Tibial nerve (tissue), 4 donors: ENCODE measurements around the gene UGDH. TPM values are rescaled to one million over a fixed set of nuclear protein-coding genes. Genes with fewer than 3 reads are reported as not detected.

Experiments used
- DNase-seq, 2 donors: peaks; one replicate each; pipeline ENCODE4 v3.0.0-alpha.2; 2019; ENCODE audit warnings: low spot score in 2 of 2
- H3K27ac ChIP-seq, 4 donors: fragments of 200-600 bp; sonication (generic) in 3 of 4; one replicate each; pipeline ENCODE4 v1.5.1; 2017 to 2019; ENCODE audit warnings: mild to moderate bottlenecking in 1 of 4
- H3K27me3 ChIP-seq, 2 donors: fragments of 200-600 bp; sonication (generic) in 1 of 2; one replicate each; pipeline versions ENCODE4 v1.5.1 to v1.6.0; 2017 to 2019
- H3K36me3 ChIP-seq, 3 donors: fragments of 200-600 bp; sonication (generic); one replicate each; pipeline ENCODE4 v1.5.1; 2018 to 2019
- H3K4me1 ChIP-seq, 4 donors: fragments of 200-600 bp; sonication (generic) in 3 of 4; one replicate each; pipeline ENCODE4 v1.5.1; 2017 to 2019
- H3K4me3 ChIP-seq, 4 donors: fragments of 200-600 bp; sonication (generic) in 3 of 4; one replicate each; pipeline ENCODE4 v1.5.1; 2017 to 2019; ENCODE audit warnings: mild to moderate bottlenecking in 1 of 4, moderate library complexity in 1 of 4
- H3K9me3 ChIP-seq, 4 donors: fragments of 200-600 bp; sonication (generic) in 3 of 4; one replicate each; pipeline ENCODE4 v1.5.1; 2017 to 2019
- CTCF ChIP-seq, 5 experiments: fragments of 200-600 bp in 3 of 5; fragments of 450-650 bp in 2 of 5; sonication (generic) in 3 of 5; IDR thresholded peaks; one replicate each; pipeline ENCODE4 v1.5.1; 2016 to 2019; ENCODE audit warnings: antibody characterized with exemption in 5 of 5, mild to moderate bottlenecking in 3 of 5, moderate library complexity in 2 of 5
- EP300 ChIP-seq, 2 donors: sonication (generic); formaldehyde crosslinking; IDR thresholded peaks; one replicate each; pipeline ENCODE4 v1.6.1; 2017; ENCODE audit warnings: antibody characterized with exemption in 2 of 2, mild to moderate bottlenecking in 1 of 2
- POLR2A ChIP-seq, 2 donors: fragments of 450-650 bp; IDR thresholded peaks; one replicate each; pipeline ENCODE4 v1.6.1; 2017; ENCODE audit warnings: antibody characterized with exemption in 2 of 2, mild to moderate bottlenecking in 2 of 2, moderate library complexity in 2 of 2
- WGBS, 2 donors: methylation state at CpG; one replicate each; pipeline ENCODE4 v1.1.5; 2018; 5-methylcytosine and 5-hydroxymethylcytosine counted together
- total RNA-seq, 4 donors: library from RNA; depleted of rRNA; stranded (reverse); fragments of >200 nt; gene quantifications; one replicate each; pipeline ENCODE4 v1.1.0, GENCODE V29; 2016

The UGDH gene
- total RNA-seq, 4 donors from 2014 or later = 39.5 to 108 (median 64.4) TPM

DNA sequence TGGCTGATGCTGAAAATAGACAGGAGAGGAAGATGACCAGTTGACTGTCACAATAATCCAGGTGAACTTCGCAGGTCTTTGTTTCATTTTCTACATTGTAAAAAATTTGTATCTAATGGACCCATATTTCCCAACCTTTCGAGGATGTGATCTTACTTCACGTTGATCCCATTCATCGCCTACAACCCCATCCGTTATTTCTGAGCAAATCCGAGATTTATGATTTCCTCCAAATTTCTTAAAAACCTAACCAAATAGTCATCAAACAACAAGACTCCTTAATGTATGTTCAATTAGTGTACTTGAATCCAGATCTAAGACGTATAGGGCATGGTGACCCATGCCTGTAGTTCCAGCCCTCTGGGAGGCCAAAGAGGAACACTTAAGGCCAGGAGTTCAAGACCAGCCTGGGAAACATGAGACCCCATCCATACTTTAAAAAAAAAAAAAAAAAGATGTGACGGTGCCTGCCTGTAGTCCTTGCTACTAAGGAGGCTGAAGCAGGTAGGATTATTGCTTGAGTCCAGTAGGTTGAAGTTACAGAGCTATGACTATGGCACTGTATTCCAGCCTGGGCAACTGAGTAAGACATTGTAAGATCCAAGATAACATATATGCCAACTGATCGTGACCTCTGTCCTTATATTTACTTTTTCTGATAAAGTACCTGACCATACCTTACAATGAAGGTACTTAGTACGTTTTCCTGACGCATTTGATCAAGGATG lies 74.2 kb downstream of the UGDH start:
- Histone ChIP-seq H3K4me3 (no peak overlapping the region), H3K27me3 (no peaks in the 10 kb centered on the region), H3K27ac (no peak overlapping the region), H3K36me3 (peaks cover 10 to 87% (median 20%) of the 10 kb centered on the region in 3 donors), H3K9me3 (no peaks in the 10 kb centered on the region), H3K4me1 (peaks cover 4 to 33% (median 14%) of the 10 kb centered on the region in 4 donors)
- no peak for TF ChIP-seq CTCF (IDR thresholded peaks at IDR 0.05)
- no peak for TF ChIP-seq EP300 (IDR thresholded peaks at IDR 0.05)
- no peak for TF ChIP-seq POLR2A (IDR thresholded peaks at IDR 0.05)
- DNase-seq = no peak
- WGBS, 2 donors = 82 to 88% methylated on average over 11 of the region's 11 CpGs

DNA sequence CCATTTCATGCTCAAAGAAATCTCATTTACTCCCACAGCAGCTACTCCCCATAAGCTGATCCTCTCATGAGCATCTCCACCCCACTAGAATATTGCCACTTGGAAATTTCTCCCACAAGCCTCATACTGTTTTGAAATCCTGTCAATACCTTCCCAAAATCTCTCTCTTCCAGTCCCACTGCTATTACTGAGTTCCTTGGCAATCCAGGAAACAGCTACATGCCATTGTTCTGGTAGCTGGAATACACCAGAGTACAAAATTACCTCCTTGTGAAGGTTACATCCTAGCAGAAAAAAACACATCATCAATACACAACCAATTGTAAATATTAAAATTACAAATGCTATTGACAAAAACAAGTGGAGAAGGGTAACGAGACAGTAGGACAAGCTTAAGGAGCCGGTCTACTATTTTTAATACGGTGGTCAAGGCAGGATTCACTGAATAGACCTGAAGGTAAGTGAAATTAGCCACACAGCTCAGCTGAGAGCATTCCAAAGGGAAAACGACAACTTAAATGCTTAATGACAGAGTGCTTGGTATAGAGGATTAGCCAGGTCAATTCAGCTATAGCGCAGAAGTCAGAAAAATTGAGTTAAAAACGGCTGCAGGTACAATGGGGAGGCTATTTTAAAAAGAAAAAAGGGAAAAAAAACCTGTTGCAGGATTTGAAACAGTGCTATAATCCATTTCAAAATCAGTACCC lies 74.9 kb downstream of the UGDH start:
- no peak for DNase-seq
- H3K27ac ChIP-seq = no peak overlapping the region
- H3K27me3 ChIP-seq = no peaks in the 10 kb centered on the region
- no peak overlapping the region for H3K4me3 ChIP-seq
- H3K9me3 ChIP-seq = no peaks in the 10 kb centered on the region
- peaks cover 4 to 28% (median 9%) of the 10 kb centered on the region in 4 donors for H3K4me1 ChIP-seq
- WGBS, 2 donors = 86% methylated on average over 6 of the region's 6 CpGs
- peaks cover 10 to 87% (median 20%) of the 10 kb centered on the region in 3 donors for H3K36me3 ChIP-seq
- TF ChIP-seq POLR2A (IDR thresholded peaks at IDR 0.05) (no peak), CTCF (IDR thresholded peaks at IDR 0.05) (no peak), EP300 (IDR thresholded peaks at IDR 0.05) (no peak)

DNA sequence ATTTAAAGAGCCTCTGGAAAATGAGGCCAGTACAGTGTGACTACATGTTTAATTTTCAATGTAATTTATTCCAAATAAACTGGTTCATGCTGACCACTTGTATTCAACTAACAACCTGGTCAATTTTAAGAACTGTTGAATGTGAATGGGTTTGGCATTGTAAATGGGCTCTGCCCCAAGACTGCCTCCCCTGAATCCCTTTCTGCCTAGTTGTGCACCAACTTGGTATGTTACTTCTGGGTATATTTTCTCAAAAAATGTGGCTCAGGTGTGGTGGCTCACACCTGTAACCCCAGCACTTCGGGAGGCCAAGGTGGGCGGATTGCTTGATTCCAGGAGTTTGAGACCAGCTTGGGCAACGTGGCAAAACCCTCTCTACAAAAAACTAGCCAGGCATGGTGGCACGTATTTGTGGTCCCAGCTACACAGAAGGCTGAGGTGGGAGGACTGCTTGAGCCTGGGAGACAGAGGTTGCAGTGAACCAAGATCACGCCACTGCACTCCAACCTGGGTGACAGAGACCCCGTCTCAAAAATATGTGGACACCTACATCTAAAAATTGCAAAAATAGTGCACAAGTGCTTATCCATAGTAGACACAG lies 75.7 kb downstream of the UGDH start:
- Histone ChIP-seq H3K36me3 (peaks cover 5 to 81% (median 20%) of the 10 kb centered on the region in 3 donors), H3K4me3 (no peak overlapping the region), H3K27ac (no peak overlapping the region), H3K4me1 (peaks cover 0 to 27% (median 4%) of the 10 kb centered on the region in 4 donors), H3K9me3 (no peaks in the 10 kb centered on the region), H3K27me3 (no peaks in the 10 kb centered on the region)
- TF ChIP-seq POLR2A (IDR thresholded peaks at IDR 0.05) (no peak), EP300 (IDR thresholded peaks at IDR 0.05) (no peak), CTCF (IDR thresholded peaks at IDR 0.05) (no peak)
- WGBS, 2 donors = 84 to 98% methylated on average over 6 of the region's 6 CpGs
- no peak for DNase-seq

DNA sequence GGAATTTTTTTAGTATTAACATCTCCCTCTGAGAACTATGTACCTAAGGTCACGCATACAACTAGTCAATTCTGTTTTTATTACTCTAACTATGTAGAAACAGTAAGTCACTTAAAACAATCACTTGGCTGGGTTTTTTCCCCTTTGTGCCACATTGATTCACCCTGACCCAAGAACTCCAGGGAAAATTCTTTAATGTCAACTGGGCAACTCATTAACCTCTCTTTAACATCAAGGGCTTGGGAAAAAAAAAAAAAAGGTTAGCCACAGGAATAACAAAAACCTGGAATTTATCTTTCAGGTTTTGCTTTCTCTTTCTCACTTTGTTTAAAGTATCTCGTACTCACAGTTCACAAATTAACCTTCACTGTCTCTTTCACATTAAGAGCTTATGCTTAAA lies 76.6 kb downstream of the UGDH start:
- Histone ChIP-seq H3K27ac (no peak overlapping the region), H3K27me3 (no peaks in the 10 kb centered on the region), H3K4me1 (peaks cover 0 to 18% (median 2%) of the 10 kb centered on the region in 4 donors), H3K9me3 (no peaks in the 10 kb centered on the region), H3K4me3 (no peak overlapping the region), H3K36me3 (peaks cover 5 to 71% (median 18%) of the 10 kb centered on the region in 3 donors)
- no peak for DNase-seq
- WGBS, 2 donors = 70 to 89% methylated on average over 2 of the region's 2 CpGs
- no peak for TF ChIP-seq POLR2A (IDR thresholded peaks at IDR 0.05)
- TF ChIP-seq EP300 (IDR thresholded peaks at IDR 0.05) = no peak
- no peak for TF ChIP-seq CTCF (IDR thresholded peaks at IDR 0.05)

Other genes with a start within 250 kb of the UGDH start
- gene RFC1, start 161.1 kb downstream of the UGDH start, total RNA-seq = 10 to 100 TPM; 23.3 to 85.9 (median 38.5) TPM
- 10 to 100 TPM in 1 of 4 donors, 1 to 10 TPM in 3; 1.6 to 10.2 (median 3.4) TPM for gene KLB, start 120.5 kb downstream of the UGDH start, total RNA-seq
- gene RPL9, start 68.5 kb downstream of the UGDH start, total RNA-seq = 1,000 to 10,000 TPM; 2,396 to 3,997 (median 2,918) TPM
- 10 to 100 TPM in 3 of 4 donors, 1 to 10 TPM in 1; 9.3 to 11.2 (median 11.0) TPM for gene LIAS, start 68.4 kb downstream of the UGDH start, total RNA-seq
- 10 to 100 TPM; 26.7 to 42.6 (median 36.2) TPM for gene SMIM14, start 111.4 kb upstream of the UGDH start, total RNA-seq
- gene UBE2K, start 170.7 kb upstream of the UGDH start, total RNA-seq = 10 to 100 TPM; 19.0 to 28.0 (median 24.5) TPM